Measurements from ENCODE around the gene MRPL23. TPM values are rescaled to one million over a fixed set of nuclear protein-coding genes. Genes with fewer than 3 reads are reported as not detected.

Gene MRPL23
- total RNA-seq, 1 experiment from 2014 or later: 109 TPM

- Histone ChIP-seq H4K20me1 (ENCODE audit: insufficient read depth) (no peaks in the 10 kb centered on the region), H3K79me2 (ENCODE audit: insufficient read depth, low read length) (no peaks in the 10 kb centered on the region), H3K36me3 (ENCODE audit: control insufficient read depth in 1 of 2, insufficient read depth in 2 of 2, low read length in 2 of 2) (no peaks in the 10 kb centered on the region), H3K9ac (ENCODE audit: low read length) (no peak overlapping the region), H2AFZ (ENCODE audit: low read depth, low read length, poor library complexity, severe bottlenecking) (no peak overlapping the region), H3K27me3 (ENCODE audit: insufficient read depth, low read length) (no peaks in the 10 kb centered on the region), H3K4me1 (ENCODE audit: control insufficient read depth in 1 of 2, insufficient read depth in 2 of 2, low read length in 2 of 2) (no peaks in the 10 kb centered on the region), H3K9me3 (ENCODE audit: control insufficient read depth in 1 of 2, insufficient read depth in 1 of 2, low read depth in 1 of 2, low read length in 2 of 2) (no peaks in the 10 kb centered on the region), H3K4me2 (ENCODE audit: low read length) (no peak overlapping the region), H3K27ac (ENCODE audit: low read depth, low read length) (no peak overlapping the region), H3K9me2 (ENCODE audit: insufficient read depth) (no peaks in the 10 kb centered on the region), H3K4me3 (replicated peaks in 1 of 2; ENCODE audit: low read depth in 1 of 2, low read length in 2 of 2) (no peak overlapping the region)
- intact Hi-C loops (cut with micrococcal nuclease): no loop called here
- POLR2A ChIA-PET: no interaction called here
- DNase-seq (ENCODE audit: low read depth, low spot score): no peak
- no peak for ATAC-seq
- CTCF ChIA-PET: no interaction called here
- RAD21 ChIA-PET (ENCODE audit: low non-redundant PET in 1 of 2, low total read pairs in 2 of 2, uncharacterized antibody in 2 of 2, unreplicated experiment in 2 of 2): no interaction called here
- TF ChIP-seq POLR2A (IDR thresholded peaks at IDR 0.05; ENCODE audit: borderline replicate concordance, extremely low read depth, insufficient read depth, insufficient read length): no peak
- TF ChIP-seq FOSL1 (IDR thresholded peaks at IDR 0.05; ENCODE audit: low read depth): no peak
- no peak for TF ChIP-seq JUND (IDR thresholded peaks at IDR 0.05)
- TF ChIP-seq ZNF274 (IDR thresholded peaks at IDR 0.05; ENCODE audit: low read depth, low read length): no peak
- no peak for TF ChIP-seq SP1 (IDR thresholded peaks at IDR 0.05; ENCODE audit: low read depth)
- TF ChIP-seq RAD21 (IDR thresholded peaks at IDR 0.05; ENCODE audit: low read depth): no peak
- no peak for TF ChIP-seq ZBTB33 (IDR thresholded peaks at IDR 0.05; ENCODE audit: extremely low read depth, insufficient replicate concordance, low read length)
- TF ChIP-seq EZH2 (IDR thresholded peaks at IDR 0.05): no peak
- TF ChIP-seq ZFX (IDR thresholded peaks at IDR 0.05): no peak
- TF ChIP-seq CBX3 (IDR thresholded peaks at IDR 0.05; ENCODE audit: low read depth): no peak
- no peak for TF ChIP-seq SRF (IDR thresholded peaks at IDR 0.05; ENCODE audit: low read depth)
- TF ChIP-seq POLR2AphosphoS5 (IDR thresholded peaks at IDR 0.05; ENCODE audit: low read depth, low read length): no peak
- no peak for TF ChIP-seq EGR1 (IDR thresholded peaks at IDR 0.05; ENCODE audit: low read depth)
- TF ChIP-seq CTCF (IDR thresholded peaks at IDR 0.05 in 2 of 3, conservative IDR thresholded peaks at IDR 0.05 in 1 of 3; ENCODE audit: borderline replicate concordance in 1 of 3, insufficient read depth in 1 of 3, low read depth in 2 of 3, low read length in 2 of 3): no peak
- TF ChIP-seq ELF1 (IDR thresholded peaks at IDR 0.05; ENCODE audit: borderline replicate concordance, low read depth): no peak
- no peak for TF ChIP-seq CEBPB (IDR thresholded peaks at IDR 0.05; ENCODE audit: low read depth)
- BruUV-seq (replicated peaks): no TSS peak
Observed at GRCh38 chr11:1931341-1932104, 15.6 kb upstream of the MRPL23 start.

Measured in HCT116 (cell line).